NCI-H1694 treated with DMSO at 0.1 percent for 48 hours (cell line): ENCODE results near the gene MAGI2.

ENCODE experiments used
- DNase-seq: peaks from one replicate; lab custom pipeline; 2025; lab: John Stamatoyannopoulos, UW

The MAGI2 gene

DNA sequence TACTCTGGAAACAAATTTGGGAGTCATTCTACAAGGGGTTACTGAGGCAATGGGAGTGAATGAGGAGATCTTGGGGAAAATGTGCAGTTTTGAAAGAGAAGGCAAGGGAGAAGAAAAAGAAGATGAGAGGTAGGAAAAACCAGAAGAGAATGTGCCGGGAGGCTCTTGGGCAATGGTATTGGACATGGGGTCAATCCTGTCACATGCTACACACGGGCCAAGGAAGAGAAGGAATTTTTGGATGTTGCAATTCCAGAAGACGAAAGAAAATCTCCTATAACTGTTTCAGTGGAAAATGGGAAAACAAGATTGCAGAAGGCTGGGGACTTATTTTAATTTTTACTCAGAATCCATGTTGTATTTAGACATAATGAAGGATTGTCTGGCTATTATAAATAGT, 1039.9 kb downstream of the MAGI2 start:
- no peak for DNase-seq

DNA sequence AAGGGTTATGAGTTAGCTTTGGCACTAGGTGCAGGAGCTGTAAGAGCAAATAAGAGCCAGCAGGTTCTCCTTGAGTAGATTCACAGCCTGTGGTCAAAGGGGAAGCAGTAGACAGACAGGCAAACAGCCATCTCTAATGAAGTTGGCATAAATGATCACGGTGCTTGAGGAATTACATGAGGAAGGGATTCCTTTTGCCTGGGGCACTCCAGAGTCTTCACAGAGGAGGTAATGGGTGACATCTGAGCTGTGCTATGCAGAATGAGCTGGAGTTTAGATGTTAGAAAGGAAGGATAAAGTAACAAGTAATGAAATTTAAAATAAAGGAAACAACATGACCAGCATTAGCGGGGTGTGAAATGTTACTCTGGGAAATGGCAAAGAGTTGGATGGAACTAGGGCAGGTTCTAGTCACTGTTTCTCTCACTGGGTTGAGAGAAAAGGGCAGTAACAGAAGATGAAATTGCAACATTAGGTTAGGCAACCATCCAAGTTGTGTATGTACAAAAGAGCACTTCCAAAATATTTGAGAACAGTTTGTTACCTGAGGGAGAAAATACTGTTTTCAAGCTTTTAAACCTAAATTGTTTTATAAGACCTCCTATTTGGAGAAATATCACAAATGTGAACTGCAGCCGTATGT, 1041.1 kb downstream of the MAGI2 start:
- DNase-seq = no peak

DNA sequence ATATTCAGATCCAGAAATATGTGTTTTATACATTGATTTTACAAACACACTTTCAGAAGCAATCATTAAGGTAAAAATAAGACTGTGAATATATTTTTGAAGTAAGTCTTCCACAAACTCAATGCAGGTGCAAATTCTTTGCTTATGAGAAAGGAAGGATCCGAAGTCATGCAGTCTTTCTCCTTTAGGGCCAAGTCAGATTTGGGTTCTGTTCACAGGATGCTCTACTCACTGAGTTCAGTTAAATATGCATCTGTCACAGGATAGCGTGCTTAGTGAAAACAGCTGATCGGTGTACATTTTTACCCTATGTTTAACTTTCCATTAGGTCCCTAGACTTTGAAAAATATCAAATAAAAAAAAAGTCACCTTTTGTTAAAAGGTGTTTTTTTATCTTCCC, 1046.4 kb downstream of the MAGI2 start:
- no peak for DNase-seq

DNA sequence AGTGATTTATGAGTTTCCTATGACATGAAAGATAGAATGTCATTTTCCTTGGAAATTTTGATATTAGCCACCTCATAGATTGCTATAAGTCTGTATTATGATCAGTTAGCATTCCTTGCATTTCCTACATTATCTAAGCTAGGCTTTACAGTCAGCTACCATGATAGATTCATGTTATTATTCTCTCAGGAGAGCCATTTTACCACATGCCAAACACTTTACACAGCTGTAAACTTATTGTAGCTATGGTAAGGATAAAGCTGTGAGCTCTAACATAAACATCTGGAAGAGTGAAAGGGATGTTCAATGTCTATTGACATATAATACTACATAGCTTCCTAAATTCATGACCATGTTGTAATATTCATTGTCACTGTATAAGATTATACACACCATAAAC, 1046.9 kb downstream of the MAGI2 start:
- DNase-seq = no peak

DNA sequence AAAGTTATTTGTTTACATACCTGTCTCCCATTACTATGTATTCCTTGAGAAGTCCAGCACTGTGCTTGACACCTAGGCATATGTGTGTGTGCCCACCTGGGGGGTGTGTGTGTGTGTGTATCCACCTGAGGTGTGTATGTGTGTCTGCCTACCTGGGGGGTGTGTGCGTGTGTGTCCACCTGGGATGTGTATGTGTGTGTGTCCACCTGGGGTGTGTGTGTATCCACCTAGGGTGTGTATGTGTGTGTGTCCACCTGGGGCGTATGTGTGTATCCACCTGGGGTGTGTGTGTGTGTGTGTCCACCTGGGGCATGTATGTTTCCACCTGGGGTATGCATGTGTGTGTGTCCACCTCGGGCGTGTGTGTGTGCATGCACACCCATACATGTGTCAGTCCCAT, 1051.4 kb downstream of the MAGI2 start:
- DNase-seq = no peak

DNA sequence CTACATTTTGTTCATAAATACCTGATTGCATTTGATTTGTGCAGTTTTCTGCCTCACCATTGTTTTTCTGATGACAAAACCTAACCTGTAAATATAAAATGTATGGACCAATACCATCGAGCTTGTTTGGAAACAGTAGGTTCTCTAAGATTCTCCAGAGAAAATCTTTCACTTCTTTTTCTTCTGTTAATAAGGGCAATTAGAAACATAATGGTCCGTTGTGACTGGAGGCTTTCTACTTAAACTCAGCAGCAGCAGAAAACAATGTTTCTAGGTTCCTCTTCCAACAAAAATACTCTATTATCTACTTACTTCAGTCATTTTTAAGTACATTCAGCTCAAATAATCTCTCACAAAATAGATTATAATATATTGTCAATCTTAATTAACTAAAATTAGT, 1053.4 kb downstream of the MAGI2 start:
- DNase-seq = no peak

DNA sequence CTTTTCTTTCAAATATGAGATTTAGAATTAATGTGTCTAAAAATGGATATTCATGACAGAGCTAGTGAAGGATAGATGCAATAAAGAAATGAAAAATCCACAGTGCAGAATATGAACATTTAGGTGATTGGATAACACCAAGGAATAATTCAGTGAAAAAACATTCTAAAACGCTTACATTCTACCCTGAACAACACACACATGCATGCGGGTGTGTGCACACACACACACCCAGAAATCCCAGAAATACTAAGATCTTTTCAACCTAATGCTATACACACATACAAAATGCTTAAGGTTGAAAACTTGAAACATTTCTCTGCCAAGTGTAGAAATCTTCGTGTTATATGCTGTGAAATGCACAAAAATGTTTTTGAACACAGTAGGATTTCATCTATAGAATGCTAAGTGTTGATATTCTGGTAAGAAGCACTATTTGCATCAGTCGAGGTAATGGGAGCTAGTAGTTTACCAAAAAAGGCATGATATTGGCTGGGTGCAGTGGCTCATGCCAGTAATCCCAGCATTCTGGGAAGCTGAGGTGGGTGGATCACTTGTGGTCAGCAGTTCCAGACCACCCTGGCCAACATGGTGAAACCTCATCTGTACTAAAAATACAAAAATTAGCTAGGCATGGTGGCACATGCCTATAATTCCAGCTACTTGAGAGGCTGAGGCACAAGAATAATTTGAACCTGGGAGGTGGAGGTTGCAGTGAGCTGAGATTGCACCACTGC, 1054.3 kb downstream of the MAGI2 start:
- DNase-seq = no peak

DNA sequence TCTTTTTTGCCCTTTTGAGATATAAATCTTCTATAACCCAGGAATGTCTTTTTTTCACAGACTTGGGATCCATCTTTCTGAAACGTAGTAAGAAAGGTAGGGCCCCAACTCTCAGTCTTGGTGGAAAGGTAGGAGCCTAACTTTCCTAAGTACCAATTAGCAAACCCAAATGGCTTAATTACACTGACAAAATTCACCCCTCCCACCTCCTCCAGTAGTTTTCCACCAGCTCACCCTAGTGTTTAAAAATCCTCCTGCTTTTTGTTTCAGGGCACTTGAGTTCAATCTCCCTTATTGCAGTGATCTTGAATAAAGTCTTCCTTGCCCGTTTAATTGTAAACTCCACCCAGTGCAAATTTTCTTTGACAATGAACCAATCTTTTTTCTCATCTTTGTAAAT, 1054.9 kb downstream of the MAGI2 start:
- DNase-seq = no peak

DNA sequence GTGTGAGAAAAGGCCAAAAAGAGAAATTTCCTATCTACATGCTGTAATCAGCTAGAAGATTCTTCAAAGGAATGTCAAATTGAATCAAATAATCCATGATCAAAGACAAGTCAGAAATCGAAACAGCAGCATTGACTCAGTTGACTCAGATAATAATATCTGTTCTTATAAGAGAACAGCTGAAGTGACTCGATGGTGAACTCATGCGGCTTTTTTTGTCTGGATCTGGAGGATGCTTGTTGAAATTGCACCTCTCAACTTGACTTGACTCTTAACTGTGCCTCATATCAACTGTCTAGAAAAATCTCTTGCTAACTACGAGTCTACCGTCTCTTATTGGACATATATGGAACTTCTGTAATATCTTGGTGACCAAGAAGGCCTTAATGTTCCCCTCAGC, 1055.4 kb downstream of the MAGI2 start:
- DNase-seq = no peak

DNA sequence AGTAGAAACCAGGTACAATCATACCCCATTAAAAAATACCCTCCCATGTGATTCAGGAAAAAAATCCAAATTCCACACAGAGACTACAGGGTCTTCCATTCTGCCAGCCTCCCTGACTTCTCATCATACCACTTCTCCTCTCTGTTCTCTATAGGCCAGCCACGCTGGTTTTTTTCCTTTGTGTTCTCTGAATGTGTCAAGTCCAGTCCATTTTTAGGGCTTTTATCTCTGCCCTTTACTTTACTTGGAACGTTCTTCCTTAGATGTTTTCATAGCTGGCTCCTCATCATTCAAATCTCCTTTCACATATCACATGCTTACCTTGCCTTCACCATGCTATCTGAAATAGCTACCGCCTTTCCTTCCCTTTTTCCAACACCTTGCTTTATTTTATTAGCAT, 1057.3 kb downstream of the MAGI2 start:
- no peak for DNase-seq

DNA sequence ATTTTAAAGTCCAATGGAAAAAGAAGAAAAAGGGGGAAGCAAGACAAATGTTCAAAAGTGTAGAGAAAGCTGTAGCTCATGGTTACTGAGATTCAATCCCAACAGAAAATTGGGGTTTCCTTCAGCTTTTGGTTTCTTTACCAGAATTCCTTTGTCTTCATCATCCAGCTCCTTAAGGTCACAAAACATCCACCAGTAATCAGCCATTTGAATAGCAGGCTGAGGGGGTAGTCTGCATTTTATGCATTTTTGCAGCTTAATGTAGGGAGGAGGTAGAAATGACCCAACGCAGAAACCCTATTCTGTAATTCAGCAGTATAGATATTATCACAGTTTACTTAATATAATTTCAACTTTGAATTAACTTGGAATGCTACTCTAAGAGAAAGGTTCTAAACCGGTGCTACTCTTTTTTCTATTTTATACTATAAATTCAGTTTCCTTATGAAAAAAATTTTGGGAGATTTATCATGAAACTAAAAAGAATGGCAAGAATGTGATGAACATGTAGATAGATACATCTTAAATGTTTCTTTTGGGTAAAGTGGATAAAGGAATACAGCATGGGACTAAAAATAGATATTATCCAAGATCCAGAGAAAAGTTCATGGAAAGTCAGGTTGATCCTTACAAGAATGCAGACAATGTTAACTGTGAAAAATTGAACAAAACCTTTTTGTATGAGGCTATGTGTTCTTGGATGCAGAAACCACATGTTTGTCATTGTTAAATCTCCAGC, 1058.0 kb downstream of the MAGI2 start:
- no peak for DNase-seq

DNA sequence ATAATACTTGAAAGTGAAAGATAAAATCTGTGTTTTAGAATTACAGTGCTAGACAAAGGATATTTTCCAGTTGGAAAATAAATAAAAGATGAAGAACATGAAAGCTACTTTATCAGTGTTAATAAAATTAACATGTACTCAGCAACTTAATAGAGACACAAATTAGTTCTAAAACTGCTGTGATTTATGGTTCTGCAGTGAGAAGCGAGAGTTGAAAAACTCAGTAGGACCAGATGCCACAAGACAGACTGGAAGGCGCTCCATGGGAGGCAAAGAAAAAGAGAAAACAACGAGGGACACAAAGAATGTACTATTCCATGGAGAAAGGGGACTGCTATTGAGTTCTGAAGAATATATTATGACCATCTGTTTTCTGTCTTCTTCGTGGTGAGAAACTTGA, 1064.4 kb downstream of the MAGI2 start:
- no peak for DNase-seq

DNA sequence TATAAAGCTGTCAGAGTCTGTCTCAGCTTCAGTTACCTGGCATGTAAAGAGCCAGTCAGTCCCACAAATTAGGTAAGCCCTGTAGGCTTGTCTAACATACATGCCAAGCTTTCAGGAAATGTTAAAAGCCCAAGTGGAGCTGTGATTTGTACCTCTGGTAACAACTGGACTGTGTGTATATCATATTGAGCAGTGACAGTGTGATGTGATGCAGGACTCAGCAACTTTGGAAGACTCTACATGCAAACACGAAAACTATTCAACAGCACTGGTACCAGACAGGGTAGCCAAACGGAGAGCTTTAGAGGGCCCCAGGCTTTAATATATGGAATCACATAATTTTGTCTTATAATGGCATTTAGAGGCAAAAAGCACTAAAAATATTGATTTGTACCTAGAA, 1066.9 kb downstream of the MAGI2 start:
- DNase-seq = no peak

DNA sequence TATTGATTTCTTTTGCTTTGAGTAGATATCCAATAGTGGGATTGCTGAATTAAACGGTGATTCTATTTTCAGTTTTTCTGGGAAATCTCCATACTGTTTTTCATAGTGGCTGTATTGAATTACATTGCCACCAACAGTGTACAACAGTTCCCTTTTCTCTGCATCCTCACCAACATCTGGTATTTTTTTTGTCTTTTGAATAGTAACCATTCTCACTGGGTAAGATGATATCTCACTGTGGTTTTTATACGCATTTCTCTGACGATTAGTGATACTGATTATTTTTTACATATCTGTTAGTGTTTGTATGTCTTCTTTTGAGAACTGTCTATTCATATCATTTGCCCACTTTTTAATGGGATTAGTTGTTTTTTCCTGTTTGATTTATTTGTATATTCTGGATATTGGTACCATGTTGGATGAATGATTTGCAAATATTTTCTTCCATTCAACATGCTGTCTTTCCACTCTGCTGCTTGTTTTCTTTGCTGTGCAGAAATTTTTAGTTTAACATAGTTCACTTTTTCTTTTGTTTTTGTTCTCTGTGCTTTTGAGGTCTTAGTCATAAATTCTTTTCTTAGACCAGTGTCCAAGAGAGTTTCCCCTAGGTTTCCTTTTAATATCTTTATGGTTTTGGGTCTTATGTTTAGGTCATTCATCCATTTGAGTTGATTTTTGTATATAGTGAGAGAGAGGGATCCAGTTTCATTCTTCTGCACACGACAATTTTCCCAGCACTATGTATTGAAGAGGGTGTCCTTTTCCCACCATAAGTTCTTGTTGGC, 1070.2 kb downstream of the MAGI2 start:
- no peak for DNase-seq

DNA sequence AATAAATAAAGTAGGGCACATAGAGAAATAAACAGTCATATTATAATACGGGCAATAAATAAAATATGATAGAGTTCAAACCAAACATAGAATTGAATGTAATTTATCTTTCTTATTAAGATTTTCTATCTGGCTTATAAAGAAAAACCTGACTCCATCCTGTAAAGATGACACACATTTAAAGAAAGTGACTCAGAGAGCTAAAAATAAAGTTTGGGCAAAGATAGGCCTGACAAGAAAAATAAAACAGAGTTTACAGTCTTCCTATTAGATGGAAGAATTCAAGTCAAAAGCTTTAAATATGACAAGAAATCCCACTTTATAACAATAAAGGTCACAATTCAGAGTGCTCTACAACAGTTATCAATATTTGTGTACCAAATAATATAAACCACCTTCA, 1074.3 kb downstream of the MAGI2 start:
- no peak for DNase-seq

DNA sequence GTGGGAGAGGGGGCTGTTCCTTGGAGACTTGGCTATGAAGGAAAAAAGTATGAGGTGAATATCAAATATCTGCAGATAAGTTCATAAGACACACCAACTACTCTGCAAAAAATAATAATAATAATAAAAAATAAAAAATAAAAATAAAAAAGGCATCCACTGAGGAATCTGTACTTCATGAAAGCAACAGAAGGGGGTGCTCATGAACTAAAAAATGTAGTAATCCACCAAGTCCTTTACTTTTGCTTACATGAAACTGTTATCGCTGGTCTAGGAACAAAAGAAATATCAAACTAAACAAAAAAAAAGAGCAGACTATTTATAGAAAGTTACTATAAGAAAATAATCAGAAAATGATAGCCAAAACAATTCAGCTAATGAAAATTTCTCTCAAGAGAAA, 1075.9 kb downstream of the MAGI2 start:
- no peak for DNase-seq

DNA sequence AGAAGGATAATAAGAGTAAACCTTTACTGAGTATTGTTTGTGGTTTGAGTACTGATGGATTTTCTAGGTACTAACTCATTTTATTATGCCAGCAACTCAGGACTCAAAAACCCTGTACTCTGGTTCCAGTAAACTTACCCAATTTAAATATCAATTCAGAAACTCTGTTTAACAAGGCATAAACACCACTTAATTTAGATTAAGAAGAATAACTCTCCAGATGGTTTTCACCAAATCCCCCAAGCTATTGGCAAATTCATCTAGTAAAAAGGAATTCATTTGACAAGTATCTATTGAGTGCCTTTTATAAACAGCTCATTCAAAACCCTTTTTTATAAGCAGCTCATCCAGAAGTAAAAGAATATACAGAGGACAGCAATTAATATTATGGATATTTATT, 1082.5 kb downstream of the MAGI2 start:
- no peak for DNase-seq

DNA sequence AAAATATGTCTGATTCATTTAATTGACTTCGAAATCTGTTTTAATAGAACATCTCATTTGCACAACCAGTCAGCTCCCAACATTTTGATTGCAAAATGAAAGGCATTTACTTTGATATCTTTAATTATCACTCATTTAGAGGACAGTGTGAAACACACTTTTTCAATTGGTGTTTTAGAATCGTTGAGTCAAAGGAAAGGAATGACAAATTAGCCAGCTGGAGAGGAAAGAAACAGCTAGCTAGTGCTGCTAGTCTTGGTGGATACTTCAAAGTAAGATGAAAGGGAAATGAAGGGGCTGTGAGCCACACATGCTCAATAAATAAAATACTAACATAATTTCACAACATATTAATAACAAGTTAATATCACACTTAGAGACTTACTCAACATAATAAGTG, 1084.7 kb downstream of the MAGI2 start:
- no peak for DNase-seq

DNA sequence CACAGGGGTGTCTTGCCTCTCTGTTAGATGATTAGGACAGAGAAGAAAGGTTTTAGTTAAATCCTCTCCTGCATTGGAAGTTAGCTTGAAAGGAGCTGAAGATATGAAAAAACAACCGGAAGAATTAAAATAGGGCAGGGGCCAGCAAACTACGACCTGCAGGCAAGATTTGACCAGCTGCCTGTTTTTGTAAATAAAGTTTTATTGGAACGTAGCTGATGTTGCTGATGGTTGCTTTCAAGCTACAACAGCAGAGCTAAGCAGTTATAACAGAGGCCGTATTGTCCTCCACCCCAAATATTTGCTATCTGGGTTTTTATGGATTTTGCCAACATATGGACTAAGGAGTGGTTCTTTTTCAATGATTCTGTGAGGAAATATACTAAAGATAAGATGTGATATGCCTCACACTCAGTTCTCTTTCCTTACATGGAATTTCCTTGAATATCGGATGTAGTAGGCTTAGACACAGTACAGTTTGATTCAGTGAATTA, 1086.1 kb downstream of the MAGI2 start:
- DNase-seq = no peak

DNA sequence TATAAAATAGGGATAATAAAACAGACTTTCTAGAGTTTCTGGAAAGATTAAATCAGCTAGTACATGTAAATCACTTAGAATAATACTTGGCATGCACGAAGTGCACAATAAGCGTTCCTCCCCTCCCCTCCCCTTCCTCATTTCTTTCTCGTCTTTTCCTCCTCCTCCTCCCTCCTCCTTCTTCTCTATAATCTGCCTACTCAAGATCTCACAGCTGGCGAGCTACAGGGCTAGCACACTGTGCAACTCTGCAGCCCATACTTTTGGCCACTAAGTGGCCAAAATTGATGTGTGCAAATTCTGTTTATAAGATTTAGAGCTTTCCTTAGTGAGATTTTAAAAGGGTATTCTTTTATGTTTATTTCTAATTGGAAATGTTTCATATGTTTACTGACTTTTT, 1089.6 kb downstream of the MAGI2 start:
- no peak for DNase-seq

DNA sequence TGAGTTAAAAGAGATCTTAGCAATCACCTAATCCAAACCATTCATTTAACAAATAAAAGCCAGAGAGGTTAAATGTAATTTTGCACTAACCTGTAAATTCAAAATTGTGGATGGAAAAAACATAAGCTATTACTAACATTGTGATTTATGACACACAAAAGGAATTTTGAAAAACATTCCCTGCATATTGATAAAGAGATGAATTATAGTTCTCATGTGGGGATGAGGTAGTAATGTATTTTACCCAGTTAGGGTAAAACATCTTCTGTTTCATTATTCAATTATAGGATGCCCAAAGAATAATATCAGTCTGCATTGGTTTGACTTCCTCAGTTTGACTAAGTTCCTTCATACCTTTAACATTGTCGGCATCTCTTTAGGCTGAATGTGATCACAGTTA, 1093.6 kb downstream of the MAGI2 start:
- no peak for DNase-seq

DNA sequence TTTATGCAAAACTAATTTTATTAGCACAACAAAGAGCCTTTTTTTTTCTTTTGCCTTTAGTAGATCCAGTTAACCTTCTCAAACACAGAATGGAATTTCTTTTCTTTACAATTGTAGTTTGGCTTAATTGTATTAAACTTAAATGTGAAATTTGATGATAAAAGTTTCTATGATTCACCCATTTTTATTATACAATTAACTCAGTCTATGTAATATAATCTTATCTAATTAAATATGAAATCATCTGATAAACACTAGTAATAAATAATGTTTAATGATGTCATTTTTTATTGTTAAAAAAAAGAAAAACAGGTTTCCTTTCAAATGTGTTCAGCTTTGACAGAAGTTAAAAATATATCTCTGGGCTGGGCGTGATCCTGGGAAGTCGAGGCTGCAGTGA, 1095.8 kb downstream of the MAGI2 start:
- no peak for DNase-seq
